GM19468 (cell line): Measurements from ENCODE around the gene TBX6.

Experiments
- ATAC-seq: cut with Tn5 transposase; IDR thresholded peaks from one replicate; pipeline ENCODE4 v1.9.1; 2021; ENCODE audit warnings: mild to moderate bottlenecking, moderate library complexity, moderate number of reproducible peaks; ENCODE audit not compliant: unreplicated experiment; ENCODE audit errors: extremely low read depth

The TBX6 gene

DNA sequence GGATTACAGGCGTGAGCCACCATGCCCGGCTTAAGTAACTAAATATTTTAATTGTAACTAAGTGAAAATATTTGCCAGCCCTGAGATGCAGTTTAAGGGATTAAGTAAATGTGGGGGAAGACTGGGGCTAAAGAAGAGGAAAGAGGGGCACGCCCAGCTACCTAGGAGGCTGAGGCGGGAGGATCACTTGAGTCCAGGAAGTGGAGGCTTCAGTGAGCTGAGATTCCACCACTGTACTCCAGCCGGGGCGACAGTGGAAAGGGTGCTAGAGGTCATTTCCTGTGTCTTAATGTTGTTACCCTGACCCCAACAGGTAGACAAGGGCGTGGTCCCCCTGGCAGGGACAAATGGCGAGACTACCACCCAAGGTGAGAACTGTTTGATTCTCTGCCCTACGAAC, 23.4 kb downstream of the TBX6 start:
- no peak for ATAC-seq

DNA sequence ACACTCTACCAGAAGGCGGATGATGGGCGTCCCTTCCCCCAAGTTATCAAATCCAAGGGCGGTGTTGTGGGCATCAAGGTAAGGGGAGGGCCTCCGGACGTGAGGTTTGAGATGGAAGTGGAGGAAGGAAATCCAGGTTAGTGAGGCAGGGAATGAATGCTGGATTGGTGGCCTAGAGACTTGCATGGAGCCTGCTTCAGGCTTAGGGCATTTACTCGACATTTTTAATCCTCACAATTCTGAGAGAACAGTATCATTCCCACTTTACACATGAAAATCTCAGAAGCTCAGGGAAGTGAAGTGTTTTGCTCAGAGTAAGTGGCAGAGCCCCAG, 24.2 kb downstream of the TBX6 start:
- ATAC-seq, result no peak

DNA sequence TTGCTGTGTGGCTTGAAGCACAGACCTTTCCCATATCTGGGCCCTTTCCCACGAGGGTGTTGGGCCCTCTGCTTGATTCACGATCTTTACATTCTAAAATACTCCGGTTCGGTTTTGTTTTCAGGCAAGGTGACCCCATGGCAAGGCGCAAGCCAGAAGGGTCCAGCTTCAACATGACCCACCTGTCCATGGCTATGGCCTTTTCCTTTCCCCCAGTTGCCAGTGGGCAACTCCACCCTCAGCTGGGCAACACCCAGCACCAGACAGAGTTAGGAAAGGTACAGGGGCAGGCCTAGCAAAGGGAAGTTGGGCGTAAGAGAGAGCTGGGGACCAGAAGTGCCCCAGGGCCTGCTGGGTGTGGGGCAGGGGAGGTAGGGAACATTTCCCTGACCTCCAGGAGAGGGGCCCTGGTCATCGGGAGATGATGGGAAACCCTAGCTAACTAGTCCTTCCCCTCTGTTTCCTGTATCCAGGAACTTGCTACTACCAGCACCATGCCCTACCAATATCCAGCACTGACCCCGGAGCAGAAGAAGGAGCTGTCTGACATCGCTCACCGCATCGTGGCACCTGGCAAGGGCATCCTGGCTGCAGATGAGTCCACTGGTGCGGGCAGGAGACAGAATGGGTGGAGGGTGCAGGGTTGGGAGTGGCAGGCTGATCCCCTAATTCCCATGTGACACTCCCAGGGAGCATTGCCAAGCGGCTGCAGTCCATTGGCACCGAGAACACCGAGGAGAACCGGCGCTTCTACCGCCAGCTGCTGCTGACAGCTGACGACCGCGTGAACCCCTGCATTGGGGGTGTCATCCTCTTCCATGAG, 24.8 kb downstream of the TBX6 start:
- no peak for ATAC-seq

DNA sequence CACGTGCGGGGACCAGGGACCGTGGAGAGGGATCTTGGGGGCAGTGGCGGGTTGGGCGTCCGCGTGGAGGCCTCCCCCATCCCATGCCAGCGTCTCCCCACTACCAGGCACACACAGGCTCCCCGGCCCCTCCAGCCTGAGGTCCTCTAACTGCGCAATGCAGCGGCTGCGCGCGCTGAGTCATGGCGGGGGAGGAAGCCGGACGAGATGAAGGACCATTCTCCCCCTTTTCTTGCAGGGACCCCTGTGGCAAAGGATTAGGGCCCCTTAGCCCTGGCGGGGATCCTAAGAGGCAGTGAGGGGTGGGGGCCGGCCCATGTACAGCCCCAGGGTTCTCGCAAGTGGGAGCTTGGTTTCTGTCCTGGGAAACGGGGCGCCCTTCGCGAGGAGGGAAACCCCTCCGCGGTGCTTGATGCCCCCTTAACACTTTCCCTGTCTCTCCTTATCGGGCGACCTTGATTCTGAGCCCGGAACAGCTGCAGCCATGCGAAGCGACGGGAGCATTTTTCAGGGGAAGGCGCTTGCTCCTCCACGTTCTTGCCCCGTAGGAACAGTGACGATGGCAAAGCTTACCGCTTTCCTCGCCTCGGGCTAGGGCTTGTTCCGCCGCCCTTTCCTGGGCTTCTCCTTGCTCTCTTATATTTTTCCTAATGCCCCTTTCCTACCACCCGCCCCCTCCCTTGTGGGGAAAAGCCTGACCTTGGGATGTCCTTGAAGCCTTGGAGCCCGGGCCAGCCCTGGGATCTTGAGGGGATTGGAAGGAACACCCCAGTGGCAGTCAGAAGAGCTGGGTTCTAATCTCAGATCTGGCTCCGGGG, 25.6 kb downstream of the TBX6 start:
- ATAC-seq, result no peak

DNA sequence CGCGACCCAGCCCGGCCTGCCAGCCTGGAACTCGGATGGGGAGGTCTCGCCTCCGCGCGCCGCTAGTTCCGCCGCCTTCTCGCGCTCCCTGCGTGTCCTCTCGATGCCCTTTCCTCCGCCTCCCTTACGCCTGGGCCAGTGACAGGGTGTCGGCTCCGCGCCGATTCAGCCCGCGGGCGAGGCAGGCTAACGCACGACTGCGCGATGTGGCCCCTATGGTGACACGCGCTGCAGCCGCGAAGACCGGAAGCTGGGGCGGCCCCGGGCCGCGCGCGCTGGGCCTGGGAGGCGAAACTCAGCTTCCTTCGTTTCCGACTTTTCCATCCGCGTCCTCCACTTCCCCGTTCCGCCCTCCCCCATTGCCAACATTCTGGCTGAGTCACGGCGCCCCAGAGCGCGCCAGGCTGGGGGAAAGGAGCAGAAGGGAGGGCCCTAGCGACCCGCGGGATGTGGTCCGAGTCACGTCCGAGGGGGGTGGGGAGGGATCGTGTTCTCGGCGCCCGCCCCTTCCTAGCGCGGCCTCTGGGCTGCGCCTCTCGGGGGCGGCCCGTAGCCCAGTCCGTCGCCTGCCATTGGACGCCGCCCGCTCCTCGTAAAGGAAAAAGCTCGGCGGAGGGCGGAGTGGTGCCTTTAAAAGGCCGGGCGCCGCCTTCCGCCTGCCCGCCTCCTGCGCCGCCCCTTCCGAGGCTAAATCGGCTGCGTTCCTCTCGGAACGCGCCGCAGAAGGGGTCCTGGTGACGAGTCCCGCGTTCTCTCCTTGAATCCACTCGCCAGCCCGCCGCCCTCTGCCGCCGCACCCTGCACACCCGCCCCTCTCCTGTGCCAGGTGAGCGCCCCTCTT, 26.4 kb downstream of the TBX6 start, which contains the start of gene ALDOA:
Gene ALDOA (plus strand): TSS at position 659 of the 841 bp plus-strand sequence. CDS start 1,138 bp downstream, outside the sequence.
- ATAC-seq, result peak; percentile 72

DNA sequence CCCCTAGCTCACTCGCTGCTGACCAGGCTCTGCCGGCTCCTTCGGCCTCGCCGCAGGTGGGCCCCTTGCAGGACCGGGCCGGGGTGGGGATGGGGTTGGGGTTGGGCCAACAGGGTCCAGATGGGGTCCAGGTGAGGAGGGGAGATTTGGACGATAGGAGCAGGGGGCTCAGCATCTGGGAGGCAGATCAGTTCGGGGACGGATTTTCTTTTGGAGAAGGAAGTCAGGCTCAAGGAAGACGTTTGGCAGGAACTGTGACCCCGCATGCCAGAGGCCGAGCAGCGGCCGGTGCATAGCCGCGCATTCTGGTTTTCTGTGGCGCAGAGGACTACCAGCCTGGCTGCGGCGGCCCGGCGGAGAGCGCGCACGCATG, 27.0 kb downstream of the TBX6 start:
- no peak for ATAC-seq

DNA sequence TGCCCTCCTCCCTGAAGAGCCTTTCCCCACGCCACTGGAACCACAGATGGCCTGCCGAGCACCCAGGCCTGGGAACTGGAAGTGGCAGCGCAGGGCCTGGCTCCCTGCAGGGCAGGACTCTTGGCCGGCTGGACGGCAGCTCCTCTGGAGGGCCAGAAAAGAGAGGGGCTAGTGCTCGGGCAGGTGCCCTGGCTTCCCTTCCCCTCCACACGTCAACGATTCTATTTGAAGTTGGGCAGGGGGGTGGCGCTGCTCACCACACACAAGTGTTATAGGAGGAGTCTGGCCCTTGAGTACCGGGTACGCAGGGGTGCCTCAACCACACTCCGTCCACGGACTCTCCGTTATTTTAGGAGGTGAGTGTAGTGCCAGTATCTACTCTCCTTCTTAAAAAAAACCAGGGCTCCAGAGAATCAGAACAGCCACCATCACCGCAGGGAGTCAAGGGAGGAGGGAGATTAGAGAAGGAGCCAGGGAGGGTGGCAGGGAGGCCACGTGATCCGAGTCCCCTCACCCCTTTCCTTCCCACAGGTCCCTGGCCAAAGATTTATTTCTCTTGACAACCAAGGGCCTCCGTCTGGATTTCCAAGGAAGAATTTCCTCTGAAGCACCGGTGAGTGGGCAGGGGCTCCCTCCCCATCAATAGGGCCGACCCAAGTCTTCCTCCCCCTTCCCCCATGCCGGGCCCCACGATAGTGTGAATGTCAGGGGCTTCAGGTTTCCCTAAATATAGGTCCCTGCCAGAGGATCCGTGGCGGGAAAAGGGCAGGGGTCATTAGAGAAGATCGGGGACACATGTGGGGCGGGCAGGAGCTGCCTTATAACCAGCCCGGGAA, 27.6 kb downstream of the TBX6 start:
- ATAC-seq, result no peak

DNA sequence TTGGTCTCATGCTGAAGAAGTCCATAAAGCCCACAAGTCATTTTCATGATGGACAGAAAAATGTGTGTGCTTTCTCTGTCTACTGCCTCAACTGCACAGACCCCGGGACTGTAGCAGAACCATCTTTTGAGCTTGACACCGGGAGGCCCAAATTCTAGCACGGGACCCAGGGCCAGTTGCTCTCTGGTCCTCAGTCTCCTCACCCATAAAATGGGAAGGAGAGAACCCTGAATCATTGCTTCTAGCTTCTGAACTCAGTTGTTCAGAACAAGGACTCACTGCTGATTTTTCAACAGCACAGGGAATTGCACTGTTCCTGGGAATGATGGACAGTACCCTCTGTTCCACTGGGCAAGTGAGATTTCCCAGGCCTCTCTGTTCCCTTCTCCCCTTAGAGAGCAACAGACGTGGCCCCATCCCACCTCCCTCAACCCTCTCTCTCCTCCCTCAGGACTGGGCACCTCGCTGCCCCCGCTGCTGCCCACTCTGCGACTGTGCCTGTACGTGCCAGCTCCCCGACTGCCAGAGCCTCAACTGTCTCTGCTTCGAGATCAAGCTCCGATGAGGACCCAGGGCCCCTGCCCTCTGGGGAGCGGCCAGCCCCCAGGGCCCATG, 28.3 kb downstream of the TBX6 start:
- no peak for ATAC-seq

DNA sequence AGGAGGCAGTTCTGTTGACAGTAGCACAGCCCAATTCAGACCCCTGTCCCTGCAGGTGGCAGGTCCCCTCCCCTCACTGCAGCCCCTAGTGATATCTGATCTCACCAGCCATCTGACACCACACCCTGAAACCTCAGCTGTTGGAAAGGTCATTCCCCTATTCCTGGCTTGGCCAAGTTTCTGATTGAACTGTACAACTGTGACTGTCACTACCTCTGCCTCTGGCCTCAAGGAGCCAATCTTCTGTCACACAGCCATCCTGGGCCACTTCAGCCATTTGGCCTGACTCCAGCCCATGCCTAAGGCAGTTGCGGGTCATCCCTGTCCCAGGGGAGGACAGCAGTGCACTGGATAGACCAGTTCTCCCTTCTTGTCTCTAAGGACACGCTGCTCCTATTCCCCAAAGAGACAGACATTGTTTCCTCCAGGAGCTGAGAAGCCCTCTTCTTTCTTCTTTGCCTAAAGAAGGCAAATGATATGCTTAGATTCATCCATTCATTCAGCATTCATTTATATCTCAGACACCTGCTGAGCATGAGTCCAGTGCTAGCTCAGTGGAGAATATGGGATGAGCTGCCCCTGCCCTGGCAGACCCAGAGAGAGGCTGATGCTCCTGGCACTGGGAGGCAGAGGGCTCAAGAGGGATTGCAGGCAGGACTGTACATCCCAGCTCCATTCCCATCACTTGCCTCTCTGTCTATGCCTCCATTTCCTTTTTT, 30.7 kb downstream of the TBX6 start:
- ATAC-seq, result no peak

DNA sequence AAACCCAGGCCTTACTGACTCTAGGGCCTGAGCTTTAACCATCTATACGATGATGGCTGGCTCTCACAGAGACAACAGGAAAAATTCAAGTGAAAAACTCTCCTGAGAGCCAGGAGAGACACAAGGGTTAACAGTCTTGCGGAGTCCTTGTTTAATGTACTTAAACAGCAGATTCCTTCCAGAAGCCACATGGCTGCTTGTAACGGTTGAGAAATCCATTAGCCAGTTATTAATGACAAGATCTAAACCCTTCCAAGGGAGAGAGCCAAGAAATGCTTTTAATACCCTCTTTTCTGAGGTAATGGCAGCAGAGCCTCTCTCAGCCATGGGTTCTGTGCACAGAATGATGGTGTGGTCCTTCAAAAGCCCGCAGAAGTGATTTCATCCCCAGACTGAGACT, 31.4 kb downstream of the TBX6 start:
- no peak for ATAC-seq

DNA sequence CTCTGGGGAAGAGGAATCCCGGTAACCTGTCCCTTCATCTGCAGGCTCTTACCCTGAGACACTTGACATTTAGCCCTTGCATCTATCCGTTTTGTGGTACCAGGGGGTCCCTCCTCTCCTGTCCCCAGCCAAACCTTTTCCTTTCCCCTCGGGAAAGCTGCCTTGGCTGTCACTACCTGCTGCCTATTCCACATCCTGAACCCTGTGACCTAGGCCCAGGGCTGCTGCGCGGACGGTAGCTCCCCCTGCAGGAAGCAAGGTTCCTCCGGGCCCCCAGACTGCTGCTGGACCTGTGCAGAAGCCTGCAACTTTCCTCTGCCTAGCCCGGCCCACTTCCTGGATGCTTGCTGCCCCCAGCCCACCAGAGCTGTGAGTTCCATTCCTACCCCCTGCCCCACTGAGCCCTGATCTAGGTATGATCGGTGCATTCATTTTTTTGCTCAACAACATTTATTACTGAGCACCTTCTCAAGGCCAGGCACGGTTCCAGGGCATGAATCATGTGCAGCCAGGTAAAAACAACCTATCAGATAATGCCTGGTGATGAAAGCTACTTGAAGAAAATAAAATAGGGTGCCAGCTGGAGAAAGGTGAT, 36.7 kb downstream of the TBX6 start:
- no peak for ATAC-seq

DNA sequence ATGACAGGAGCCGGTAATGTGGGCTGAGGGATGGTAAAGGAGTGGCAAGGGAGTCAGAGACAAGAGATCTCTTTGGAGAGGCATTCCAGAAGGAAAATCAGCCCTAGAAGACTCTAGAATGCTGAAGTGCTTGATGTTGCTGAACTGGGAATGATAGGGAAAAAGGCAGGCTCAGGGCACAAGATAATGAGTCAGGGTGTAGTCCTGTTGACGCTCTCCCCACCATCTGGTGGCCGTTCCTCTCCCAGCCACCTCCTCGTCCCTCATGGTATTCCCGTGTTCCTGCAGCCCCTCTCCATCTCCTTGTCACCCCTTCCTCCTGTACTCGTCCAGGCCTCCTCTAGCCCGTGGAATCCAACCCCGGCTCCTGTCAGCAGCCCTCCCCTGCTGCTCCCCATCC, 37.3 kb downstream of the TBX6 start:
- no peak for ATAC-seq

DNA sequence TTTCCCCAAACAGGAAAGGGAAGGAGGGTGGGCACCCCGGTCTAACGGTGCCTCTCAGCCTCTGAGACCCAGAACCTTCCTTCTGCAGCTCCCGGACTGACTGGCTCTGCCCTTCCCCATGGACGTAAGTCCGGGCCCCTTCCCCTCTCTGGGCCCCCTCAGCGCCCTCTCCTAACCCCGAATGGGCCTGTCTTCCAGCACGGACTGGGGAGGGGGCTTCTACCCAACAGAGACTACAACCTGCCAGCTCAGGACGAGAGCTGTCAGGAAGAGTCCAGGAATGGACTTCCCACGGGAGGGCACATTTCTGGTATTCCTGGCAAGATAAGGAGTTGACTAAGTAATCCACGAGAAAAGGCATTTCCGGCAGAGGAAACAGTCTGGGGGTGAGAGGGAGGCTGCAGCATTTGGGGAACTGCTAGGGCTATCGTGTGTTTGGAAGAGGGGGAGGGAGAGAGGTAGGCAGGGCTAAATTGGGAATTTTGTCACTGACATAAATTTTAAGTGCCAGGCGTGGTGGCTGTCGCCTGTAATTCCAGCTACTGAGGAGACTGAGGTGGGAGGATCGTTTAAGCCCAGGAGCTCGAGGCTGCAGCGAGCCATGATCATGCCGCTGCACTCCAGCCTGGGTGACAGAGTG, 38.2 kb downstream of the TBX6 start:
- no peak for ATAC-seq

DNA sequence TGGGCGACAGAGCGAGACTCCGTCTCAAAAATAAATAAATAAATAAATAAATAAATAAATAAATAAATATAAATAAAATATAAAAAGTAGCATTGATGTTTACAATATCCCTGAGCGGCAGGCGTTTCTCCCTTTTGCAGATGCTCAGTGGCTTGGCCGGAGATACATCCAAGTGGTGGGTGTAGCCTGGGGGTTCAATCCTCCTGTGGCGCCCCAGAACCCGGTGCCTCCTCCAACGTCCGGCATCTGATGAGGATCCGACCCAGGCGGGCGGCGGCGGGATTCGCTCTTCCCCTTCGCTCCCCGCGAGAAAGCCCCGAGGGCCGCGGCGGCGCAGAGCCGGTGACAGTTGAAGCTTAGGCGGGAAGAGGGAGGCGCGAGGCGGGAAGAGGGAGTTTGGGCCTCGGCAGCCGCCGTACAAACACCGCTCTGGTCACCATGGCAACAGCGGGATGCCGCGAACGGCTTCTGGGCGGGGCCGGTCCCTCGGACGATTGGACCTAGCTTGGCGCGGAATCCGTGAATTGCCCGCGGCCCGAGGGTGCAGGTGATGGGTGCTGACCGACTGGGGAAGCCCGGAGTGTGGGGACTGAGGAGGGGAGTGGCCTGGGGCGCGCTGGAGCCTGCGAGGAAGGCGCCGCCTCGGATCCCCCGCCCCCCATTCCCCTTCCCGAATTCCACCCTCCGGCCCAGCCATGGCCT, 38.9 kb downstream of the TBX6 start:
- peak; percentile 25 for ATAC-seq

DNA sequence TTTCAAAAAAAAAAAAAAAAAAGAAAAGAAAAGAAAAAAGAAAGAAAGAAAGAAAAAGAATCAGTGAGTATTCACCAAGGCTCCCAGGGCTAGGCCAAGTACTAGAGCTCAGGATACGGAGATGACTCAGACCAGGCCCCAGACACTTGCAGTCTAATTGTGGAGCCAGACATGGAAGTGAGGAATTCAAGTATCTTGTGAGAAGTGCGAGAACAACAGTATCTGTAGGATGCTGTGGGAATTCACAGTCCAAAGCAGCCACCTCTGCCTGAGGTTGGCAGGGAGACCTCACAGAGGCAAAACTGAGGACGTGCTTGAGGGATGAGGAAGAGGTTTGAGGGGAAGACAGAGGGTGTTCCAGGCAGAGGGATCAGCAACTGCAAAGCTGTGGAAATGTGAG, 40.2 kb downstream of the TBX6 start:
- no peak for ATAC-seq

DNA sequence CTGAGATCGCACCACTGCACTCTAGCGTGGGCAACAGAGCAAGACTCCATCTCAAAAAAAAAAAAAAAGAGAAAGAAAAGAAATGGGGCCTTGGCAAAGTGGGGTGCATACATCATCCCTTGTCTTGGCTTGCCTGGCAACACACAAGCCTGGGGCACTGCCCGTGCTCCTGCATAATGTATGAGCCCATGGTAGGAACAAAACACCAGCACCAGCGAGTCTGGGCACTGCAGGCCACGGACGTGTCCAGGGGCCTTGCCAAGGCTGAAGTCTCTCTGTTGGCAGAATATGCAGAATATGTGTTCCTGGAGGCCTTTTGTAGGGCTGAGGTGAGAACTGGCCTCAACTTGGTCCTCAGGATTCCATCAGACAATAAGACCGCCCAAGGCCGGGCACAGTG, 41.9 kb downstream of the TBX6 start:
- ATAC-seq, result no peak

DNA sequence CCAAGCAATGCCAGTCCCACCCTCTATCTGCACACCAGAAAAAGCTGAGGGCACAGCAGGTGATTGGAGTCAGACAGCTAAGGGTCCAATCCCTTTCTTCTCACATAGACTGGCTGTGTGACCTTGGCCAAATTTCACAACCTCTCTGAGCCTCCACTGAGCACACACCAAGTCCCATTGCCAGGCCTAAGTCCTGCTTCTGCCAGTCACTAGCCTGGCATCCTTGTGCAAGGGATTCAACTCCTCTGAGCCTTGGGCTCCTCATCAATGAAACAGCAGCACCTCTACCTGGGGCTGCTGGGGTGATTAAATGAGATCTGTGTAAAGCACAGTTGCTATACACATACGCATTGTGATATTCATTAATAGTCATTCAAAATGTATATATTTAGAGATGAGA, 45.1 kb downstream of the TBX6 start:
- no peak for ATAC-seq
